GM19328 (cell line): ENCODE data around the gene ITGAL.
"Not testable (repeated sequence)": the region's sequence is repeated elsewhere in the genome, so short reads cannot be mapped to it uniquely, and the experiment has no call there.

Experiments
- ATAC-seq: cut with Tn5 transposase; IDR thresholded peaks from one replicate; pipeline ENCODE4 v1.9.1; 2021; ENCODE audit warnings: mild to moderate bottlenecking, moderate library complexity; ENCODE audit not compliant: unreplicated experiment

ITGAL gene

DNA sequence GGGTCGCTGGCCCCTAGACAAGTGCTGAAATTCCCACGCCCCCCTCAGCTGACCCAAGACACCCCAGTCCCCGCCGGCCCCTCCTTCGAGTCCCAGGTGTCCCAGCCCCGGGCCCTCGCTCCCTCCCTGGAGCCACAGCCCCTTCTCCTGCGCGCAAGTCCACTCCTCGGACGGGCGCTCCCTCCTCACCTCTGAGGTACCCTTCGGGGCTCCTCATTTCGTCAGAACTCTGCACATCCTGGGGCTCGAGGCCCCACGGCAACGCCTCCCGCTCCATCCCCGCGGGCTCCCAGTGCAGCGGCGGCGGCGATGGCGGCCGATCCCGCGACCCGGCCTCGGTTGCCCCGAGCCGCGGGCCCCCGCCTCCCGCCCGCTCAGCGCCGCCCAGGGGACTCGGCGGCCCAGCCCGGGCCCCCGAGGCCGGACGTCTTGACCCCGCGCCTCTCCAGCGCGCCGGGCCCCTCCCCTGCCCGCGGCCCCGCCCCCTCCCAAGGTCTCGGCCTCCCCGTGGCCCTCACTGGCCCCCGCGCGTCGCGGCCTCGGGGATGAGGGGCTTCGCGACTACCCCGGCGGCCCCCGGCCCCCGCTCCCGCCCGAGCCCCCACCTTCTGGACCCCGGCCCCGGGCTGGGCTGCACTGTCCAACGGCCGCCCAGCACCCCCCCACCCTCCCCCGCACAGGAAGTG, 53.7 kb downstream of the ITGAL start, which contains the start of gene ZNF768:
Gene ZNF768, minus strand, starts transcription at position 430 of the 686 bp plus-strand sequence. Its CDS starts 153 bp downstream, at position 277.
- ATAC-seq = peak; percentile 30

DNA sequence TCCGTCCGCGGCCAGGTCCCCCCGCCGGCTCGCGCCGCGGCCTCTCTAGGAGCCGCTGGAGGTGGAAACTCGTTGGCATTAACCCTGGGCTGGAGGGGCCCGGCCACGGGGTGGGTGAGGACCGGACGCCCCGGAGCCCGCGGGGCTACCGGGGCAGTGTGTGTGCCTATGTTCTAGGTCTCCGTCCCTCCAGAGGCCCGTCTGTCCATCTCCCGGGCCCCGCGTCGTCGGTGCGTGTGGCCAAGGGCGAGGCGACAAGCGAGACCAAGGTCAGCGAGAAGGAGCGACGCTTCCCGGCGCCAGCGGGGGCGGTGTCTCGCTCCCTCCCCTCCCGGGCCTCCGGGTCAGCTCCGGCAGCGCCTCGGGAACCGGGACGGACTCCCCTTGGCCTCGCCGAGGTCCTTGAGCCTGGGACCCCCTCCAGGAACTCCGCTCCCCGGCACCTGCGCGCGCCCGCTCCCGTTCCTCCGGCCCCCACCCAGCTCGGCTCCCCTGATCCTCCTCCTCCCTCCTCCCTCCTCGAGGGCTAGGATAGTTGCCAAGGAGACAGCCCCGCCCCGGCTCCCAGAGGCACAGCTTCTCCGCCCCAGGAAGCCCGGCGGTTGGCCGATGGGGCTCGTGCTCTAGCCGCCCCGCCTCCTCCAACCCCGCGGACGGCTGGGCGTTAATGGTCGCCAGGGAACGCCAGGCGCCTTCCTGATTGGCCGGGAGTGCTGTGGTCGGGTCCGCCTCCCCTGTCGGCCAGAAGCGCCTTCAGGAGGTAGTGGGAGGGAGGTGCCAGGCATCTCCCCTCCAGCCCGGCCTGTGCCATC, 54.5 kb downstream of the ITGAL start:
- ATAC-seq = peak; percentile 83

DNA sequence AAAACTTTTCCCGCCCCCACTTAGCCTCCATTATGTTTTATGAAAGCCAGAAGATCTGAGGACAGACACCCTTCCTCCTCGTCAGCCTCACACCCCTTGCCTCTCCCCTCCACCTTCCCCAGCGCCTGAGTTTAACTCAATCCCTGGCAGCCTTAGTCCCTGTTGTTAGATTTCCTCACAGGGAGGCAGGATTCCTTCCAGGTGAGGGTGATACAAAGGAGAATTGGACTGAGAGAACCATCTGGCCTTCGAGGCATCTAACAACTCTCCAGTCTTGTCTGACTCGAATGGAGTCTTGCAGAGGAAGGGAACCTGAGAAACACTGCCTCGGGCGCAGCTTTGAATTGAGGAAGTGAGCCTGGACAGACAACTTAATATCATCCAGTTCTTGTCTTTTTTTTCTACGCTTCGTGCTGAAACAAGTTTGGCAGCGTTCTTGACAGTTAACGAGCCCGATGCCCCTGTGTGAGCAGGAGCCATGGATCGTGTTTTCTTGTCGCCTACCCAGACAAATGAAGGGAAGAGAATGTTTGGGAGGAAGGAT, 55.2 kb downstream of the ITGAL start:
- no peak for ATAC-seq

DNA sequence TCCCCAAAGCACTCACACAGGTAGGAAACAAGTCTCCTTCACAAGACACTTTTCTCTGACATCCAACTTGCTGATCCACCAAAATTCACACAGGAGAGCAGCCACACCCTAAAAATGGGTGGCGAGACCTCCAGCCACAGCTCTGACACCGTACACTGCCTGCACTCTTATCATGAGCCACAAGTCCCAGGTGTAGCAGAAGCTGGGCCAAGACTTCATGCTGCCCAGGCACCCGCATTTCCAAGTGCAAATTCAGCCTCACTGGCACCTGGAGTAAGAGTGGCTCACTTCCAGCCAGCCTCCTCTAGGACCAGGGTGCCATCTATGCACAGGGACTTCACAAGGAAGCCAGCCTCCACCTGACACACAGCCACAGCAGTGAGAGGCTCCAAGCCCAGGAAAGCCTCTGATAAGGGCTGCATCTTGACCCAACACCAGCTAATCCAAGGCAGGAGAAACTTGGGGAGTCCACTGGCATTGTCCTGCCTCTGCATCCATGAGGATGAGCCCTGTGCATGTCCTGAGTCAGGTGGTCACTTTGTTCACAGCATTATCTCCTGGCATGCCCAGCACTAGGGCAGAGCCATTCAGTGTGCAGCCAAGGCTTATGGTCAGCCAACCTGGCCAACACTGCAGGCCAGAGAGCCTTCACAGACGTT, 56.4 kb downstream of the ITGAL start:
- no peak for ATAC-seq

GRCh38 chr16:30530163-30531037, 57.9 kb downstream of the ITGAL start:
- ATAC-seq = no peak

- ATAC-seq = no peak
Observed at GRCh38 chr16:30532285-30533145, 60.0 kb downstream of the ITGAL start.

DNA sequence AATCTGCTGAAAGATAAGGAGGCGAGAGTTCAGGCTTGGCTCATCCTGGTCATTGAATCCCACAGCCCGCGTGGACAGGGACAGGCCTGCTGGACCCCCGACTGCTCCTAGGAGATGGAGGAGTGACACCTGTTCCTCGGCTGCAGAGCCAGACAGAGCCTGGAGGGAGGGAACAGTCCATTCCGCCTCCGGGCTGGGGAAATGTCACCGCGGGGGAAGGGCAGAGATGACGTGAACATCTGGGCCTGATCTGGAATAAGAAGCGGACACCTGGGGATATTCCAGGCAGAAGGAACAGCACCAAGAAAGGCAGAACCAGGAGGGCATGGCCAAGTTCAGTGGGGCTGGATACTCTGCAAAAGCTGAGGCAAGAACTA, 60.6 kb downstream of the ITGAL start:
- ATAC-seq = no peak

DNA sequence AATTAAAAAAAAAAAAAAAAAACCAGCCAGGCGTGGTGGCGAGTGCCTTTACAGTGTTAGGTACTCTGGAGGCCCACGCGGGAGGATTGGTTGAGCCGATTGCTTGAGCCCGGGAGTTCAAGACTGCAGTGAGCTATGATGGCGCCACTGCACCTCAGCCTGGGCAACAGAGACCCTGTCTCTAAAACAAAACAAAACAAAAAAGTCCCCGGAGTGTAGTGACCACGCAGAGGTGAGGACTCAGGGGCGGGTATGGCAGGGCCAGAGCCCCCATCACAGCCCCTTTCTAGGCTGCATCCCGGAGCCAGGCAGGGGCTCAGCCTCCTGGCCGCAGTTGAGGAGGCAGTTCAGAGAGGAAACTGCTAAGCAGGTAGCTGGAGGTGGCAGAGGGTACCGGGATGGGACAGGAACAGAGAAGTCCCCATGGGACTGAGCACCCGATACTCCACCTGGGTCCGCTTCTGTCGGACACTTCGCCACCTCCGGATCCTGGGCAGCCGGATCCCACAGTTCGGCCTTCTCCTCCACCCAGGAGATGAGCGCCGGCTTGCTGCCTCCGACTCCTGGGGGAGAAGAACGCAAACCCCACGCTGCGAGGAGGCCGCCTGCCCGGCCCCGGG, 61.3 kb downstream of the ITGAL start:
- ATAC-seq = peak; percentile 12

- ATAC-seq = peak; percentile 64
Observed at GRCh38 chr16:30534368-30535105, 62.0 kb downstream of the ITGAL start, which contains the start of gene ZNF747. Gene ZNF747, minus strand, starts transcription at chr16:30534858. Its CDS starts 179 bp downstream, at chr16:30534679.

DNA sequence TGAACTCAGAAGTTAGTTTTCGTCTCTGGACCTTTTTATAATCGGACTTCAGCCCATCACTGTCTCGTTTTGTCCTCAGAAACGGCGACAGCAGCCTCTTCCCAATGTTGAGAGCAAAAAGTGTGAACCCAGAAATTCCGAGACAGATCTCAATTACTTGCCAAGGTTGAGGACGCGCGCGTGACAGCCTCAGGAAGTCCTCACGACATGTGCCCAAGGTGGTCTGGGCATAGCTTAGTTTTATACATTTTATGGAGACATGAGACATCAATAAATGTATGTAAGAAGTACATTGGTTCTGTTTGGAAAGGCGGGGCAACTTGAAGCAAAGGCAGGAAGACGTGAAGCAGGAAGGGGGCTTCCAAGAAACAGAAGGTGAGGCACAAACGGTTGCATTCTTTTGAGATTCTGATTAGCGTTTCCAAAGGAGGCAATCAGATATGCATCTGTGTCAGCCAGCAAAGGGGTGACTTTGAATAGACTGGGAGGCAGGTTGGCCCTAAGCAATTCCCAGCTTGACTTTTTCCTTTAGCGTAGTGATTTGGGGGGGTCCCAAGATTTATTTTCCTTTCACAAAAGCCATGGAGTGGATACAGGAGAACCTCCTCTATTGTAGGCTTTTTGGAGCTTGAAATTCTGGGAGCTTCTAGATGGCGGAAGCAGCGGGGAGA, 62.7 kb downstream of the ITGAL start:
- ATAC-seq = no peak

GRCh38 chr16:30535777-30536190, 63.2 kb downstream of the ITGAL start:
- no peak for ATAC-seq

DNA sequence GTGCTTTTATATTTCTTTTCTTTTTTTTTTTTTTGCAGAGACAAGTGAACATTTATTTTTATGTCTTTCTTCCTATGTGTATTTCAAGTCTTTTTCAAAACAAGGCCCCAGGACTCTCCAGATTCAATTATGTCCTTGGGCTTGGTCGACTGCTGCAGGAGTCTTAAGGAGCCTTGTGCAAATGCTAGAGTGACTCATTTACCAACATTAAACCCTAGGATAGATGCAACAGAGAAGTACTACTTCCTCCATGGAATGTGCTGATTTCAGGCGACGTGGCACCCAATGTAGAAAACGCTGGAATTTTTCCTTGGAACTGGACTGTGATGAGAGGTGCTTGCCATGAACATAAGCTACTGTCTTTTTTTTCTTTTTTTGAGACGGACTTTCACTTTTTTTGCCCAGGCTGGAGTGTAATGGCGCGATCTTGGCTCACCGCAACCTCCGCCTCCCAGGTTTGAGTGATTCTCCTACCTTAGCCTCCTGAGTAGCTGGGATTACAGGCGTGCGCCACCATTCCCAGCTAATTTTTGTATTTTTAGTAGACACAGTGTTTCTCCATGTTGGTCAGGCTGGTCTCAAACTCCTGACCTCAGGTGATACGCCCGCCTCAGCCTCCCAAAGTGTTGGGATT, 64.0 kb downstream of the ITGAL start:
- ATAC-seq = not testable (repeated sequence)

DNA sequence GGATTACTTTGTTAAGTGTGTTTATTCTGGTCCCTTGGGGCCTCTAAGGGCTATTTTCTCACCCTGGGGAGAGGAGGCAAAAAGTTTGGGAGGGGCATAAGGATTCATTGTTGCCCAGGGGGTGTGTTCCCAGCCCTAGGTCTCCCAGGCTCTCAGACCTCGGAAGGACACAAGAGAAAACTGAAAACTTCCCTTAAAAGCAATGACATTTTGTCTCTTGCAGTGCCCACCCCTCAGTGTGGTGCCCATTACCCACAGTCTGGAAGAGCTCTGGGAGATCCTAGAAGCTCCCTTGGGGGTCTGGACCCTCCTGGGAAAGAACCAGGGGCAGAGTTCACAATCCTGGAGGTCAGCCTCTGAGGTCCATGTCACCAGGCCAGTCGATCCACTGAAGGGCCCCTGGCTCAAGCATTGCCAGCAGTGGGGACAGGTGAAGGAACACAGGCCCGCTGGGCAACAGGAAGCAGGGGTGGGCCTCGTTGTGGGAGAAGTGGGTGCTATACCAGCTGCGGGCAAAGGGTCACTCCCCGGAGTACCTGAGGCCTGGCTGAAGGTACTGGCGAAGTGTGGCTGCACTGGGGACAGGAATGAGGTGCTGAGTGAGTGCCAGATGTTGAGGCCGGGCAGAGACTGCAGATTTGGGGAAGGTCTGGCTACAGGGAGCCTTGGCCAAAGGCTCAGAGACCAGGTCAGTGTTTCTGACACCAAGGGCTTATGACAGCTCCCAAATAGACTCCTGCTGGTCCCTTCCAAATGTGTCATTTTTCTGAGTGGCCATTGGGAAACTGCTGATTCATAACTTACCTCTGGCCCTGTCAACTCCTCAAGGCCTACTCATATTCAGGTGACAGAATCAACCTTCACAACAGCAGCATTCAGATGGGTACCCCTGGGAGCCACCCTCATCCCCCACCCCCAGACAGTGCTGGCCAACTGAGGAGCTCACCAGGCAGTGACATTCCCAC, 66.7 kb downstream of the ITGAL start:
- no peak for ATAC-seq

GRCh38 chr16:30539986-30540526, 67.5 kb downstream of the ITGAL start:
- not testable (repeated sequence) for ATAC-seq

GRCh38 chr16:30540916-30541464, 68.4 kb downstream of the ITGAL start:
- not testable (repeated sequence) for ATAC-seq
